K562 (cell line): ENCODE measurements around the gene TSPAN32. TPM values are rescaled to one million over a fixed set of nuclear protein-coding genes. Genes with fewer than 3 reads are reported as not detected.
A peak's percentile ranks its signal among the peaks of the same experiment; 100 is the strongest.
"Not testable (repeated sequence)": the region's sequence is repeated elsewhere in the genome, so short reads cannot be mapped to it uniquely, and the experiment has no call there.

Source experiments
- ATAC-seq: fragments of 200-7000 bp; cut with Tn5 transposase; 3 replicates; pipeline ENCODE4 v1.9.1; 2020; ENCODE audit warnings: moderate library complexity
- BruUV-seq: library from RNA; stranded (reverse); fragments of 400-500 nt; replicated peaks from 2 replicates; lab custom pipeline; 2021; lab: Mats Ljungman, UMichigan
- CTCF ChIA-PET: fragments of 300-600 bp; formaldehyde crosslinking; extraction: SDS; loops from one replicate; lab custom pipeline; 2021; ENCODE audit warnings: low intra/inter-chr PET ratio; lab: Yijun Ruan, JAX
- POLR2A ChIA-PET: fragments of 300-600, 350-650 bp; sonication (Branson Sonifier 250); formaldehyde crosslinking; extraction: SDS; loops from one replicate; lab custom pipeline; 2021; ENCODE audit warnings: antibody characterized with exemption, inconsistent platforms; lab: Yijun Ruan, JAX
- DNase-seq, 4 experiments: peaks; one replicate each; pipeline versions ENCODE4 v3.0.0 to v3.0.0-alpha.2; 2011 to 2018; ENCODE audit warnings: low spot score in 3 of 4, mixed read lengths in 3 of 4; ENCODE audit errors: extremely low read depth in 1 of 4
- FAIRE-seq: peaks from 2 replicates; lab custom pipeline; 2011; peaks lifted over from hg19 to GRCh38; lab: Jason Lieb, UNC
- H2AFZ ChIP-seq: 2 replicates; pipeline ENCODE4 v1.6.0; 2011; ENCODE audit warnings: low read depth, low read length, control low read depth, inconsistent platforms
- H3K27ac ChIP-seq: fragments of 200-600 bp; 3 replicates; pipeline ENCODE4 v1.8.0; 2011; ENCODE audit warnings: low read depth, mild to moderate bottlenecking, control low read depth, inconsistent platforms, low read length, moderate library complexity, mixed read lengths; ENCODE audit errors: extremely low read depth
- H3K27me3 ChIP-seq, 2 experiments: fragments of 300-600 bp in 1 of 2; 2 replicates in 1 of 2; 3 replicates in 1 of 2; pipeline versions ENCODE4 v1.6.0 to v1.8.0; 2011; ENCODE audit warnings: inconsistent platforms in 2 of 2, low read length in 2 of 2, mild to moderate bottlenecking in 1 of 2, mixed read lengths in 1 of 2, moderate library complexity in 1 of 2; ENCODE audit not compliant: control insufficient read depth in 2 of 2, insufficient read depth in 2 of 2
- H3K36me3 ChIP-seq: fragments of 300-600 bp; 3 replicates; pipeline ENCODE4 v1.8.0; 2011; ENCODE audit warnings: mild to moderate bottlenecking, low read length, inconsistent platforms; ENCODE audit not compliant: control insufficient read depth, insufficient read depth
- H3K4me1 ChIP-seq, 2 experiments: fragments of 200-600 bp in 1 of 2; replicated peaks in 1 of 2; 2 replicates in 1 of 2; 3 replicates in 1 of 2; pipeline versions ENCODE4 v1.5.1 to v1.8.0; 2011; ENCODE audit warnings: inconsistent platforms in 2 of 2, low read length in 2 of 2, mild to moderate bottlenecking in 1 of 2, mixed read lengths in 1 of 2, moderate library complexity in 1 of 2; ENCODE audit not compliant: control insufficient read depth in 2 of 2, insufficient read depth in 2 of 2
- H3K4me2 ChIP-seq: 2 replicates; pipeline ENCODE4 v1.6.1; 2011; ENCODE audit warnings: low read length, control low read depth, inconsistent platforms, mixed read lengths; ENCODE audit not compliant: insufficient read depth
- H3K4me3 ChIP-seq: fragments of 200-600 bp; sonication (generic), shearing (Covaris generic); 2 replicates; pipeline ENCODE4 v1.5.1; 2016; ENCODE audit warnings: control low read depth, inconsistent platforms
- H3K79me2 ChIP-seq: fragments of 200-600 bp; 3 replicates; pipeline ENCODE4 v1.8.0; 2011; ENCODE audit warnings: low read length, inconsistent platforms; ENCODE audit not compliant: control insufficient read depth, insufficient read depth
- H3K9ac ChIP-seq, 2 experiments: 2 replicates each; pipeline versions ENCODE4 v1.6.0 to v1.6.1; 2011; ENCODE audit warnings: low read depth in 2 of 2, low read length in 2 of 2, control low read depth in 1 of 2, inconsistent platforms in 1 of 2, mild to moderate bottlenecking in 1 of 2, mixed read lengths in 1 of 2; ENCODE audit not compliant: insufficient read depth in 1 of 2
- H3K9me1 ChIP-seq: one replicate; pipeline ENCODE4 v1.6.0; 2011; ENCODE audit warnings: inconsistent platforms, mild to moderate bottlenecking, low read length, moderate library complexity; ENCODE audit not compliant: control insufficient read depth, insufficient read depth
- H3K9me3 ChIP-seq: replicated peaks from 2 replicates; pipeline ENCODE4 v1.5.1; 2011; ENCODE audit warnings: low read depth, low read length, inconsistent platforms; ENCODE audit not compliant: control insufficient read depth, insufficient read depth
- H4K20me1 ChIP-seq: replicated peaks from 2 replicates; pipeline ENCODE4 v1.6.1; 2011; ENCODE audit warnings: low read length, inconsistent platforms, mixed read lengths; ENCODE audit not compliant: control insufficient read depth, insufficient read depth
- ERF ChIP-seq: fragments of 450-650 bp; formaldehyde crosslinking; IDR thresholded peaks from 2 replicates; pipeline ENCODE4 v1.4.0; 2020; ENCODE audit warnings: mild to moderate bottlenecking, mixed read lengths
- GTF2F1 ChIP-seq: IDR thresholded peaks from 2 replicates; pipeline ENCODE4 v1.6.1; 2011; ENCODE audit warnings: low read depth, low read length, improper control_type of control experiment
- HOXB6 ChIP-seq: fragments of 250-450 bp; sonication (Bioruptor Pico); IDR thresholded peaks from 2 replicates; pipeline ENCODE4 v1.5.1; 2022; ENCODE audit warnings: mild to moderate bottlenecking, borderline replicate concordance
- HSF4 ChIP-seq: fragments of 250-450 bp; sonication (Bioruptor Pico); IDR thresholded peaks from 2 replicates; pipeline ENCODE4 v2.1.2; 2022; ENCODE audit warnings: mild to moderate bottlenecking, moderate library complexity, borderline replicate concordance
- MBD2 ChIP-seq: sonication (generic); IDR thresholded peaks from 2 replicates; pipeline ENCODE4 v1.6.1; 2016; ENCODE audit warnings: low read depth, borderline replicate concordance
- MTF1 ChIP-seq: fragments of 250-450 bp; sonication (Bioruptor Pico); IDR thresholded peaks from 2 replicates; pipeline ENCODE4 v1.9.0; 2021; ENCODE audit warnings: moderate library complexity, mild to moderate bottlenecking, inconsistent platforms, borderline replicate concordance
- PHF20 ChIP-seq: fragments of 450-650 bp; IDR thresholded peaks from 2 replicates; pipeline ENCODE4 v1.6.1; 2018; ENCODE audit not compliant: partially characterized antibody
- SMAD3 ChIP-seq: fragments of 450-650 bp; formaldehyde crosslinking; conservative IDR thresholded peaks from 2 replicates; pipeline ENCODE4 v1.4.0; 2020; ENCODE audit warnings: mild to moderate bottlenecking
- ZNF785 ChIP-seq: fragments of 250-450 bp; sonication (Bioruptor Pico); IDR thresholded peaks from 2 replicates; pipeline ENCODE4 v1.4.0; 2020; ENCODE audit warnings: mild to moderate bottlenecking
- WGBS: fragments of 100-300 bp; shearing (Covaris generic); methylation state at CpG from one replicate; pipeline ENCODE4 v1.1.6; 2016; ENCODE audit warnings: low coverage, mixed read lengths; ENCODE audit not compliant: insufficient coverage; ENCODE audit errors: missing lambda C conversion rate; 5-methylcytosine and 5-hydroxymethylcytosine counted together
- in situ Hi-C: fragments of 300-500 bp; cut with MboI; formaldehyde crosslinking; loops from 4 replicates; pipeline ENCODE4 v1.15.0; 2018; ENCODE audit warnings: inconsistent platforms, mixed read lengths
- intact Hi-C: fragments of 100-400 bp; cut with micrococcal nuclease; formaldehyde crosslinking; loops from 2 replicates; pipeline ENCODE4 v1.14.2; 2022
- polyA plus RNA-seq, 8 experiments: library from polyadenylated mRNA; depleted of rRNA in 4 of 8; stranded (reverse) in 5 of 8; unstranded in 3 of 8; fragments of >200 nt; fragmentation: Nextera tagmentation in 2 of 8; fragmentation: Illumina TruSeq in 1 of 8; extraction: Ambion mirVana in 2 of 8; extraction: Trizol in 1 of 8; gene quantifications; 2 replicates each; pipeline versions ENCODE4 v1.2.1 to v1.2.3, GENCODE V29; 2011 to 2014; ENCODE audit warnings: inconsistent platforms in 1 of 8, missing spikeins in 1 of 8
- total RNA-seq, 7 experiments: library from RNA; depleted of rRNA in 6 of 7; stranded (reverse); fragments of >200 nt in 6 of 7; fragmentation: Illumina TruSeq in 2 of 7; extraction: Trizol in 2 of 7; gene quantifications; 2 replicates each; pipeline versions ENCODE4 v1.2.1 to v1.2.3, GENCODE V29; 2011 to 2021; ENCODE audit warnings: low replicate concordance in 1 of 7
- TF ChIP-seq, protein P1 (sequence below): fragments of 250-450 bp; sonication (Bioruptor Pico); IDR thresholded peaks from 2 replicates; pipeline ENCODE4 v1.4.0; 2020

The TSPAN32 gene
- total and polyA plus RNA-seq, 9 of the 15 experiments (the other 6 are each of a cell fraction or from before 2014, with no cell fraction given) = 0.21 to 7.3 (median 2.6) TPM

DNA sequence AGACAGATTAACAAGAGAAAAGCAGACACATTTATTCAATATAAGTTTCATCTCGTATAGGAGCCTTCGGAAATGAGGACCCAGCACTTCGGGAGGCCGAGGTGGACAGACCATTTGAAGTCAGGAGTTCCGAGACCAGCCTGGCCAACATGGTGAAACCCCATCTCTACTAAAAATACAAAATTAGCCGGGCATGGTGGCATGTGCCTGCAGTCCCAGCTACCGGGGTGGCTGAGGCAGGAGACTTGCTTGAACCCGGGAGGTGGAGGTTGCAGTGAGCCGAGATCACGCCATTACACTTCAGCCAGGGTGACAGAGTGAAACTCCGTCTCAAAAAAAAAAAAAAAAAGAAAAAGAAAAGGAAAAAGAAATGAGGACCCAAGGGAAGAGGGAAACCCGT lies 62.6 kb downstream of the TSPAN32 start:
- H3K9me1 ChIP-seq, H3K4me2 ChIP-seq, DNase-seq, H3K4me1 ChIP-seq, H3K9ac ChIP-seq, BruUV-seq, ATAC-seq, CTCF ChIA-PET, H3K27ac ChIP-seq, H3K4me3 ChIP-seq, in situ Hi-C loops, H3K79me2 ChIP-seq, H3K9me3 ChIP-seq, H2AFZ ChIP-seq, intact Hi-C loops, H3K36me3 ChIP-seq, FAIRE-seq: not testable (repeated sequence)
- Histone ChIP-seq H3K27me3 (peaks cover 18 to 78% of the 10 kb centered on the region in 2 experiments), H4K20me1 (peaks cover 22% of the 10 kb centered on the region)
- POLR2A ChIA-PET = interaction anchor here (1.0 to 1.6 kb wide), 2 partner anchors 9 to 12 kb away, joined by 4 read pairs; no protein-coding TSS in a partner anchor
- WGBS = 26% methylated on average over 10 of the region's 12 CpGs

DNA sequence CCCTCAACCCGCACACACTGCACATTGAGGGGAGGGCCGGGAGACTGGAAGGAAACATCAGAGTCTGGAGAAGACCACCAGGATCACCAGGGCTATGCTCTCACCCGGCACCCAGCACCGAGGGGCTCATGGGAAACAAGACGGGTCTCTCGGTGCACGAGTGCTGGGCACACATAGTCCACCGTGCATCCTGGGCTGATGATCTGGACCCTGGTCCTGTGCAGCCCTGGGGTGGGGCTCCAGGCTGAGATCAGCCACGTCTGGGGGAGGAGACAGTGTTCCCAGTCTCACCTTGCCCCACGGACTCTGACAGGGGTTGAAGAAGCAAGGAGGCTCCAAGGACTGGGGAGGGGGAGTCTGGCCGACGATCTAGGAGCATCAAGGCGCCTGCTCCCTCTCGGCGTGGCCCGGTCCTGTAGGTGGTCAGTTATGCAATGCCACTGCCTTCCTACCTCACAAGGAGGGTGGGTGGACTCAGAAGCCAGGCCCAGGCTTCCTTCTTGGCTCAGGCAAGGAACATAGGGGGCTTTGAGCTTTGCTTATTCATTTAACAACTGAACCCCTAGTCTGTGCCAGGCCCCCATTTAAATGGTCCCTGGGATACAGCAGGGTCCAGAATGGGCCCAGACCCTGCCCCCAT lies 63.9 kb downstream of the TSPAN32 start:
- H3K4me2 ChIP-seq = no peak overlapping the region
- H3K36me3 ChIP-seq = no peaks in the 10 kb centered on the region
- intact Hi-C loops = no loop called here
- no peaks in the 10 kb centered on the region for H3K9me3 ChIP-seq
- BruUV-seq = no TSS peak
- H3K27me3 ChIP-seq = peaks cover 14 to 68% of the 10 kb centered on the region in 2 experiments; a peak in 4 of 5 replicates
- WGBS = 7% methylated on average over 16 of the region's 16 CpGs
- H3K9ac ChIP-seq = peak overlapping the region in 1 of 2 experiments; percentile 22; a peak in 1 of 4 replicates
- H3K9me1 ChIP-seq = no peaks in the 10 kb centered on the region
- in situ Hi-C loops = no loop called here
- FAIRE-seq (no peak), ATAC-seq (no peak), DNase-seq (no peak)
- H3K4me1 ChIP-seq = peaks cover 0 to 10% of the 10 kb centered on the region in 2 experiments; a peak in 2 of 5 replicates
- H4K20me1 ChIP-seq = peaks cover 22% of the 10 kb centered on the region
- ChIA-PET POLR2A (interaction anchor here (0.5 to 2.0 kb wide), 2 partner anchors 12 to 878 kb away, joined by 3 to 11 read pairs; partner anchors contain the start of gene CD81), CTCF (no interaction called here)
- H3K27ac ChIP-seq = no peak overlapping the region
- no peak overlapping the region for H2AFZ ChIP-seq
- no peaks in the 10 kb centered on the region for H3K79me2 ChIP-seq
- H3K4me3 ChIP-seq = no peak overlapping the region
- TF ChIP-seq GTF2F1 = no peak
- TF ChIP-seq MTF1 (CRISPR knock-in tag) = no peak
- TF ChIP-seq HOXB6 (CRISPR knock-in tag) = no peak
- TF ChIP-seq SMAD3 (CRISPR knock-in tag) = no peak
- TF ChIP-seq ERF (CRISPR knock-in tag) = no peak
- TF ChIP-seq PHF20 = no peak
- no peak for TF ChIP-seq HSF4 (CRISPR knock-in tag)
- TF ChIP-seq, protein P1, sequence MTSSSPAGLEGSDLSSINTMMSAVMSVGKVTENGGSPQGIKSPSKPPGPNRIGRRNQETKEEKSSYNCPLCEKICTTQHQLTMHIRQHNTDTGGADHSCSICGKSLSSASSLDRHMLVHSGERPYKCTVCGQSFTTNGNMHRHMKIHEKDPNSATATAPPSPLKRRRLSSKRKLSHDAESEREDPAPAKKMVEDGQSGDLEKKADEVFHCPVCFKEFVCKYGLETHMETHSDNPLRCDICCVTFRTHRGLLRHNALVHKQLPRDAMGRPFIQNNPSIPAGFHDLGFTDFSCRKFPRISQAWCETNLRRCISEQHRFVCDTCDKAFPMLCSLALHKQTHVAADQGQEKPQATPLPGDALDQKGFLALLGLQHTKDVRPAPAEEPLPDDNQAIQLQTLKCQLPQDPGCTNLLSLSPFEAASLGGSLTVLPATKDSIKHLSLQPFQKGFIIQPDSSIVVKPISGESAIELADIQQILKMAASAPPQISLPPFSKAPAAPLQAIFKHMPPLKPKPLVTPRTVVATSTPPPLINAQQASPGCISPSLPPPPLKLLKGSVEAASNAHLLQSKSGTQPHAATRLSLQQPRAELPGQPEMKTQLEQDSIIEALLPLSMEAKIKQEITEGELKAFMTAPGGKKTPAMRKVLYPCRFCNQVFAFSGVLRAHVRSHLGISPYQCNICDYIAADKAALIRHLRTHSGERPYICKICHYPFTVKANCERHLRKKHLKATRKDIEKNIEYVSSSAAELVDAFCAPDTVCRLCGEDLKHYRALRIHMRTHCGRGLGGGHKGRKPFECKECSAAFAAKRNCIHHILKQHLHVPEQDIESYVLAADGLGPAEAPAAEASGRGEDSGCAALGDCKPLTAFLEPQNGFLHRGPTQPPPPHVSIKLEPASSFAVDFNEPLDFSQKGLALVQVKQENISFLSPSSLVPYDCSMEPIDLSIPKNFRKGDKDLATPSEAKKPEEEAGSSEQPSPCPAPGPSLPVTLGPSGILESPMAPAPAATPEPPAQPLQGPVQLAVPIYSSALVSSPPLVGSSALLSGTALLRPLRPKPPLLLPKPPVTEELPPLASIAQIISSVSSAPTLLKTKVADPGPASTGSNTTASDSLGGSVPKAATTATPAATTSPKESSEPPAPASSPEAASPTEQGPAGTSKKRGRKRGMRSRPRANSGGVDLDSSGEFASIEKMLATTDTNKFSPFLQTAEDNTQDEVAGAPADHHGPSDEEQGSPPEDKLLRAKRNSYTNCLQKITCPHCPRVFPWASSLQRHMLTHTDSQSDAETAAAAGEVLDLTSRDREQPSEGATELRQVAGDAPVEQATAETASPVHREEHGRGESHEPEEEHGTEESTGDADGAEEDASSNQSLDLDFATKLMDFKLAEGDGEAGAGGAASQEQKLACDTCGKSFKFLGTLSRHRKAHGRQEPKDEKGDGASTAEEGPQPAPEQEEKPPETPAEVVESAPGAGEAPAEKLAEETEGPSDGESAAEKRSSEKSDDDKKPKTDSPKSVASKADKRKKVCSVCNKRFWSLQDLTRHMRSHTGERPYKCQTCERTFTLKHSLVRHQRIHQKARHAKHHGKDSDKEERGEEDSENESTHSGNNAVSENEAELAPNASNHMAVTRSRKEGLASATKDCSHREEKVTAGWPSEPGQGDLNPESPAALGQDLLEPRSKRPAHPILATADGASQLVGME (CRISPR knock-in tag) = no peak
- no peak for TF ChIP-seq ZNF785 (CRISPR knock-in tag)
- no peak for TF ChIP-seq MBD2
